NB4 (cell line): ENCODE measurements around the gene PIWIL4.

Experiments
- CTCF ChIP-seq: IDR thresholded peaks from one replicate; pipeline ENCODE4 v1.5.1; 2012; ENCODE audit warnings: low read depth, low read length
- MAX ChIP-seq: IDR thresholded peaks from 2 replicates; pipeline ENCODE4 v1.6.1; 2011; ENCODE audit warnings: low read depth, low read length

GRCh38 chr11:94603587-94603986, 36.4 kb downstream of the PIWIL4 start:
- TF ChIP-seq CTCF (no peak), MAX (no peak)
